Measurements from ENCODE around the gene NINJ1. TPM values are rescaled to one million over a fixed set of nuclear protein-coding genes. Genes with fewer than 3 reads are reported as not detected.
A peak's percentile ranks its signal among the peaks of the same experiment; 100 is the strongest.

NINJ1 gene
- total and polyA plus RNA-seq, 8 donors = 9.3 to 153 (median 34.6) TPM

- peaks cover 21 to 56% (median 50%) of the 10 kb centered on the region in 4 donors for H3K36me3 ChIP-seq
These were observed 12.5 kb downstream of the NINJ1 start for GRCh38 chr9:93121316-93122241.

GRCh38 chr9:93120846-93121315, 13.2 kb downstream of the NINJ1 start:
- Histone ChIP-seq H3K4me3 (no peak overlapping the region), H3K36me3 (peaks cover 21 to 49% (median 44%) of the 10 kb centered on the region in 4 donors), H3K27me3 (no peaks in the 10 kb centered on the region), H3K4me1 (peaks cover 22 to 53% (median 31%) of the 10 kb centered on the region in 4 donors), H3K9me3 (no peaks in the 10 kb centered on the region), H3K27ac (peak overlapping the region in 4 of 5 donors; percentile 72 to 84 (median 82))
- 90 to 93% (median 91%) methylated on average over 10 to 11 of the region's 11 CpGs for WGBS, 5 donors
- DNase-seq = no peak
- TF ChIP-seq POLR2A (IDR thresholded peaks at IDR 0.05) (no peak), EP300 (IDR thresholded peaks at IDR 0.05) (no peak), POLR2AphosphoS5 (IDR thresholded peaks at IDR 0.05) (no peak), CTCF (IDR thresholded peaks at IDR 0.05) (no peak)
- intact Hi-C loops (cut with DNase I; ENCODE audit: low total_unique reads) = no loop called here

More at GRCh38 chr9:93121316-93122241, 12.5 kb downstream of the NINJ1 start:
- intact Hi-C loops (cut with DNase I; ENCODE audit: low total_unique reads) = no loop called here
- Histone ChIP-seq H3K4me3 (no peak overlapping the region), H3K4me1 (peaks cover 22 to 53% (median 31%) of the 10 kb centered on the region in 4 donors), H3K27me3 (no peaks in the 10 kb centered on the region), H3K27ac (peak overlapping the region in 4 of 5 donors; percentile 72 to 84 (median 82)), H3K9me3 (no peaks in the 10 kb centered on the region)
- WGBS, 5 donors = 85 to 94% (median 90%) methylated on average over 16 to 20 of the region's 20 CpGs
- TF ChIP-seq CTCF (IDR thresholded peaks at IDR 0.05) (no peak), POLR2A (IDR thresholded peaks at IDR 0.05) (no peak), EP300 (IDR thresholded peaks at IDR 0.05) (no peak), POLR2AphosphoS5 (IDR thresholded peaks at IDR 0.05) (no peak)
- DNase-seq = peak in 1 of 2 donors; percentile 4

DNA sequence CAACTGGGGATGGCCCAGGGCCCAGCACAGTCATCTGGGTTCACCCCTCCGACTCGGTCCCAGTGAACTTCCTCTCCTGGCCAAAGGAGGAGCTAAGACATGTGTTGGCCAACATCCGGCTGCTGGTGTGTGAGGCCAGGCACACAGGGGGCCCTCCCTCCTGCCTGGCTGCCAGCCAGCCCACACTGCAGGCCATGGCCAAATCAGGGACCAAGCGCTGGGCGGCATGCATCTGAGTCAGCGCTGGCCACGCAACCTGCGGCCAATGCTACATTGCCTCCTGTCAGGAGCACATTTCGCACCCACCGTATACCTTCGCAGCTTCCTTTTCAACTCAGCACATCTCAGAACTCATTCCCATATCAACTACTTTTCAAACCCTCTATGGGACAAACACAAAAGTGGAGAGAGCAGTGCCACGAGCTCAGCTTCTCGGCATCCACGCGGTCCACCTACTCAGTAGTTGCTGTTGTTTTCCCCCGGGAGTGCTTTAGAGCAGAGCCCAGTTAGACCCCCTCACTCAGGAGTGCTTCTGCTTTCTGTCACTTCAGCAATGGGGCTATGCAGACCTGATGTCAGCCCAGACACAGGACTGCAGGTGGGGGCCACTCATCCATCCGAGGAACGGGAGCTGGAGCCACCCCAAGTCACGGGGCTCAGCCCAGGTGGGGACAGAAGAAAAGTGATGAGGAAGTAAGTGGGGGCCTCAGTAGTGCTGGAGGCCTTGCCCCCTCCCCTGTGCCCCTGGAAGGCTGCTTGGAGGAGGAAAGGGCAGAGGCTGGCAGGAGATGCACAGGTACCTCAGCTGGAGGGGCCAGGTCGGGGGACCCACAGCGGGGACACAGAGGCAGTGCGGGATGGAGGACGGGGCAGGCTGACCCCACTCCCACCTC, 13.9 kb downstream of the NINJ1 start:
- H3K27me3 ChIP-seq = no peaks in the 10 kb centered on the region
- peak in 5 of 7 experiments; percentile 40 to 69 (median 53) for TF ChIP-seq CTCF (IDR thresholded peaks at IDR 0.05)
- no peak for TF ChIP-seq EP300 (IDR thresholded peaks at IDR 0.05)
- TF ChIP-seq POLR2AphosphoS5 (IDR thresholded peaks at IDR 0.05) = peak; percentile 72 to 97 (median 88)
- peak; percentile 95 to 96 for DNase-seq
- H3K36me3 ChIP-seq = peaks cover 17 to 42% (median 38%) of the 10 kb centered on the region in 4 donors
- H3K9me3 ChIP-seq = no peaks in the 10 kb centered on the region
- WGBS, 5 donors = 25 to 44% (median 35%) methylated on average over 21 to 23 of the region's 23 CpGs
- H3K4me1 ChIP-seq = peaks cover 22 to 51% (median 28%) of the 10 kb centered on the region in 4 donors
- H3K4me3 ChIP-seq = no peak overlapping the region
- intact Hi-C loops (cut with DNase I; ENCODE audit: low total_unique reads) = no loop called here
- H3K27ac ChIP-seq = peak overlapping the region; percentile 30 to 84 (median 81)

GRCh38 chr9:93119703-93119952, 14.4 kb downstream of the NINJ1 start:
- H3K27me3 ChIP-seq = no peaks in the 10 kb centered on the region
- 56 to 64% (median 61%) methylated on average over 4 to 5 of the region's 5 CpGs for WGBS, 5 donors

More at GRCh38 chr9:93119703-93119952, 14.4 kb downstream of the NINJ1 start:
- no peak for DNase-seq
- Histone ChIP-seq H3K4me3 (no peak overlapping the region), H3K27ac (peak overlapping the region; percentile 30 to 84 (median 81)), H3K36me3 (peaks cover 14 to 36% (median 33%) of the 10 kb centered on the region in 4 donors), H3K9me3 (no peaks in the 10 kb centered on the region), H3K4me1 (peaks cover 22 to 56% (median 31%) of the 10 kb centered on the region in 4 donors)
- TF ChIP-seq EP300 (IDR thresholded peaks at IDR 0.05) (no peak), POLR2A (IDR thresholded peaks at IDR 0.05) (no peak), CTCF (IDR thresholded peaks at IDR 0.05) (no peak), POLR2AphosphoS5 (IDR thresholded peaks at IDR 0.05) (no peak)
- intact Hi-C loops (cut with DNase I; ENCODE audit: low total_unique reads) = no loop called here
